Keratinocyte (primary cell): ENCODE measurements around the gene EPHA1.

Experiments
- CTCF ChIP-seq, 3 experiments: IDR thresholded peaks in 1 of 3; conservative IDR thresholded peaks in 1 of 3; optimal IDR thresholded peaks in 1 of 3; 2 replicates in 2 of 3; 3 replicates in 1 of 3; pipeline versions ENCODE3 to v1.5.1; 2011; ENCODE audit warnings: low read length in 3 of 3, mild to moderate bottlenecking in 3 of 3, moderate library complexity in 2 of 3, control low read depth in 1 of 3, inconsistent platforms in 1 of 3; ENCODE audit not compliant: insufficient read depth in 2 of 3; ENCODE audit errors: extremely low read depth in 1 of 3
- EZH2 ChIP-seq: IDR thresholded peaks from one replicate; pipeline ENCODE4 v1.6.1; 2012; ENCODE audit warnings: inconsistent platforms, mild to moderate bottlenecking, low read length, moderate library complexity

GRCh38 chr7:143394777-143395176 lies 13.9 kb downstream of the EPHA1 start:
- no peak for TF ChIP-seq CTCF (optimal IDR thresholded peaks at IDR 0.05 in 1 of 3, IDR thresholded peaks at IDR 0.05 in 1 of 3, conservative IDR thresholded peaks at IDR 0.05 in 1 of 3; ENCODE audit: extremely low read depth in 1 of 3, insufficient read depth in 2 of 3, low read length in 3 of 3)
- TF ChIP-seq EZH2: no peak
